Middle frontal gyrus (tissue), 1 donor: ENCODE results near the gene FBXL19.

Experiments used
- DNase-seq: peaks from one replicate; pipeline ENCODE4 v3.0.0-alpha.2; 2015; ENCODE audit warnings: low spot score; ENCODE audit errors: extremely low spot score

Gene FBXL19

DNA sequence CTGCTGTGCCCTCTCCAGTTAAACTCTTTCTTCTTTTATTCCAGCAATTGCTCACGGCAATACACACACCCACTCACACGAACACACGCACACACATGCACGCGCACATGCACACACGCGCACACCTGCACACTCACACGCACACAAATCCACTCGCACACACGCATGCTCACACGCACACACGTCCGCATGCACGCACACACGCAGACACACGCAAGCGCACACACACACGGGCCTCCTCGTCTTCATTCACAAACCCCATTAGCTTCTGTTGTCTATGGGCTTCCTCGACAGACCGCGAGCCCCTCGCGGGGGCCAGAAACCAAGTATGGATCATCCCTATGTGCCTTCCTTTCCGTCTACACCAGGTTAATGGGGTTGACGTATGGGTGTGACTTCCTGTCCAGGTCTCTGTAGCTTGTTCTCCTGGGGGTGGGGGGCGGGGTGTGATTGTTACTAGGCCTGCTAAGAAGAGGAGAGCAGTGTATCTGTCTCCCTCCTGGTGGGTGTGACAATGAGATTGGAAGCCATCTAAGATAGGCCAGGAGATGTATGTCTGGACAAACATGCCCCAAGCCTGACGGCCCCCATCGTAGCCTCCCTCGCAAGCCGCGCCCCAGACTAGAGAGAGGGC, 27.6 kb upstream of the FBXL19 start:
- no peak for DNase-seq

- DNase-seq = no peak
Observed at GRCh38 chr16:30896261-30896888, 27.0 kb upstream of the FBXL19 start, which contains the start of gene CTF1. TSS of gene CTF1 (plus strand) at chr16:30896614. CDS start at chr16:30896644, 30 bp downstream.

DNA sequence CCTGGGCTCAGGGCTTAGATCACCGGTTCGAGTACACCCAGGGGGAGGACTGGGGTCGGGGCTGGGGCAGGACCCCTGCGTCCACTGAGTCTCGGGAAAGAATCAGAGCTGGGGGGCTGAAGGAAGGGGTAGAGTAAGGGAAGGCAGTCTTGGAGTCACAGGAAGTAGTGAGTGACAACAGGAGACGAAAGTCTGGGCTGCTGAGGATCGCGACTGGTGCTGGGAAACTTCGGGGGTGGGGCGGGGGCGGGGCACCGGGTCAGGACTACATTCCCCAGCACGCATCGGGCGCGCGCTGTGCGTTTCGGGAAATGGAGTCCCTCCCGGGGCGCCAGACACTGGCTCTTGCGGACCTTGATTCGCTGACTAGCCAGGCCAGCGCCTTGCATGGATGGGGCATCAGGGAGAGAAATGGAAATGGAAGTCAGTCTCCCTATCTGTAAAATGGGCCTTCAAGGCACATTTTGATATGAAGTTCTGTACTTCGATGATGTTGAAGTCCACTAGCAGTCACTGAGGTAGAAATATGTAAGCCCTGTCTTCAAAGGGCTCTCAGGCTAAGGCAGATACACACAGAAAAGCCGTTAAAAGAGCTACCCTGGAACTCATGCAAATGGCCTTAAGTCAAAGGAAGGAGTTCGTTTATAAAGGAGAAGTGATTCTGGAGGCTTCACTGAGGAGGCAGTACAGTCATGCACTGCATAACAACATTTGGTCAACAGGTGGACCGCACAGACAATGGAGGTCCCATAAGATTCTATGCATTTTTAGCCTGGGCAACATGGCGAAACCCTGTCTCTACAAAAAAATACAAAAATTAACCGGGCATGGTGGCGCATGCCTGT, 26.3 kb upstream of the FBXL19 start:
- peak; percentile 85 for DNase-seq

GRCh38 chr16:30899794-30900193, 23.6 kb upstream of the FBXL19 start:
- DNase-seq = no peak

DNA sequence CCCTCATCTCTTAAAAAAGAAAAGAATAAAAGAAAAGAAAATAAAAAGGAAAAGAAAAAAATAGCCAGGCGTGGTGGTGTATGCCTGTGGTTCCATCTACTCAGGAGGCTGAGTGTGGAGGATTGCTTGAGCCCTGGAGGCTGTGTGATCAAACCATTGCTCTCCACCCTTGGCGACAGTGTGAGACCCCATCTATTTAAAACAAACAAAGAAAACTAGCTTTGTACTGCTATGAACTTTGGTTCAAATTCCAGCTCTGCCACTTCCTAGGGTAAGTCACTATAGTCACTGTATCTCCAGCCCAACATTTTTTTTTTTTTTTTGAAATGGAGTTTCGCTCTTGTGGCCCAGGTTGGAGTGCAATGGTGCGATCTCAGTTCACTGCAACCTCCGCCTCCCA, 22.8 kb upstream of the FBXL19 start:
- no peak for DNase-seq

GRCh38 chr16:30901201-30902028, 22.0 kb upstream of the FBXL19 start:
- no peak for DNase-seq

GRCh38 chr16:30902029-30902972, 21.1 kb upstream of the FBXL19 start:
- DNase-seq = no peak

GRCh38 chr16:30903002-30903401, 20.4 kb upstream of the FBXL19 start:
- no peak for DNase-seq

DNA sequence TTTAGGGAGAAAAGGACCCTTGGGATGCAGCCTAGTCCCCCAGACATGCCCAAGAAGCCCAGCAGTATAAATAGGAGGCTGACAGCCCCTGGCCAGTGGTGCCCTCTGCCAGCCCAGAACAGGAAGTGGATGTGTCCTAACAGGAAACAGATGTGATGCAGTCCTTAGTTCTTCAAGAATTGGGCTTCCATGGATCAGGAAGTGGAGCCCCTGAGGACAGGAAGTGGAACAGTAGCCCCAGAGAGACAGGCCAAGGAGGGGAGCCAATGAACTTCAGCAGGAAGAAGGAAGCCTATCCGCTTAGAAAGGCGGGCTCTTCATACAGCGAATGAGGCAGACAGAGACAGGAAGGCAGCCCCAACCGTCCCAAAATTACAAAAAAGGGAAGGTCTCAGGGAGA, 19.8 kb upstream of the FBXL19 start:
- DNase-seq = no peak

DNA sequence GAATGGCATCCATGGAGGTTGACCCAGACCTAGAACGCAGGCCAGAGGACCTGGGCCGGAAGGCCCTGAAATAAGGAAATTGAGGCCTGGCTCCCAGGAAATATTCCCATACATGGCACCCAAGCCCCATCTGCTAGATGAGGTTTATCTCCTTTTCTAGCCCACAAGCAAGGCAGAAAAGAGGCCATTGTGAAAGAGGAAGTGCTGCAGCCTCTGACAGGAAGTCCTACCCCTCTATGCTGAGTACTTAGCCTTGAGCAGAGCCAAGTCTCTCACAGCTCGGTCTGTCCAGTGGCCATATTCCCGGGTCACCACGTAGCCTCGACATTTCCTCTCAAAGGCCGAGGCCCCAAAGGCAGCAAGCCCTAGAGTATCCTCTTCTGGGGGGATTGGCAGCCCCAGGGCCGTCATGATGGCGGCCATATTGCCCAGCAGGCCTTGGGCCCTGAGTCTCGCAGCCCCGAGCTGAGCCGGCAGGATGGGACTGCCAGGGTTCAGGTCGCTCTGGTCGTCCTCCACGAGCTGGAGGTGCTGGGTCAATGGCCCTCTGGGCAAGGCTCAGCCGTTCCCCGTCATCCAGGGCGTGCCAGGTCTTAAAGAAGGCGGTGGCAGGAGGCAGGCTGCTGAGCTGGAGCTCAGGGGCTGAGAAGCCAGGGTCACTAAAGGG, 19.1 kb upstream of the FBXL19 start:
- DNase-seq = no peak

- DNase-seq = no peak
Observed at GRCh38 chr16:30907064-30907463, 16.3 kb upstream of the FBXL19 start.

DNA sequence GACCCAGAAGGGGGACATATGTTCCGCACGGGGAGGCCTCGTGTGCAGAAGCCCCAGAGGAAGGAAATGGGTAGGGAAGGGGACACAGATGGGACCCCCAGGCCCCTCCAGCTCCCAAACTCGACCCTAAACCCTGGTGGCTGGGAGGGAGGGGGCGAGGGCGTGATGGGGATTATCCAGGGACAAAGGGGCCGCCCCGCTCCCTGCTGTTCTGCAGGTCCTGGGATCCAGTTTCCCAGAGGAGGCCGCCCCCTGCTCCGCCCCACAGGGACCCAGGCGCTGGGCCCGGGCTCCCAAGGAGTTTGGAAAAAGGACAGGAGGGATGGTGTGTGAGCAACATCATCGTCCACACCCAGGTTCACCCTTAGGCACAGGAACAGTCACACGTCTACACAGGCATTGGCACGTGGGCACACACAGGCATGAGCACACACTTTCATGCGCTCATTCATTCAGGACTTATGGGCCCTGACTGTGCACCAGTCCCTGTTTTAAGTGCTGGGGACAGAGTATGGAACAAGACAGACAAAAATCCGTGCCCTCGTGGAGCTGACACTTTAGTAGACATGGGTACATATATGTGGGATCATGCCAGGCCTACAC, 12.8 kb upstream of the FBXL19 start:
- DNase-seq = no peak

DNA sequence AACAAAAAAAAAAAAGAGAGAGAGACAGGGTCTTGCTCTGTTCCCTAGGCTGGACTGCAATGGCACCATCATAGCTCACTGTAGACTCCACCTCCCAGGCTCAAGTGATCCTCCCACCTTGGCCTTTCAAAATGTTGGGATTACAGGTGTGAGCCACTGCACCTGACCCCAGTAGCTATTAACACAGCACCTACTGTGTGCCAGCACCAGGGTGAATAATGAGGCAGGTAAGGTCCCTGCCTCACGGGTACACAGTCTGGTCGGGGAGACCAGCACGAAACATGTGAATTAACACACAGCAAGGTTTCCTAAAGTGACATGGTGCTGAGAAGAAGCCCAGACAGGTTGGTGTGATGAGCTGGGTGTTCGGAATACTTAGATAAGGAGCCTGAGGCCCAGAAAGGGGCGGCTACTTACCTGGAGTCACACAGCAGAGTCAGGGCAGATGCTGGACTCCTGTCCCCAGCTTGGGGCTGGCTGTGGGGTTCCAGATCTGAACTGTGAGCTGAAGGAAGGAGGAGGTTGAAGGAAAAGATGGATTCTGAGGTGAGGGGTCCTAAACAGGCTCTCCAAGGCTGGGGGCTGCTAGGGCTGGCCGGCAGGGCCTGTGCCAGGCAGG, 10.5 kb upstream of the FBXL19 start:
- no peak for DNase-seq

- DNase-seq = no peak
Observed at GRCh38 chr16:30914830-30915229, 8.5 kb upstream of the FBXL19 start.

DNA sequence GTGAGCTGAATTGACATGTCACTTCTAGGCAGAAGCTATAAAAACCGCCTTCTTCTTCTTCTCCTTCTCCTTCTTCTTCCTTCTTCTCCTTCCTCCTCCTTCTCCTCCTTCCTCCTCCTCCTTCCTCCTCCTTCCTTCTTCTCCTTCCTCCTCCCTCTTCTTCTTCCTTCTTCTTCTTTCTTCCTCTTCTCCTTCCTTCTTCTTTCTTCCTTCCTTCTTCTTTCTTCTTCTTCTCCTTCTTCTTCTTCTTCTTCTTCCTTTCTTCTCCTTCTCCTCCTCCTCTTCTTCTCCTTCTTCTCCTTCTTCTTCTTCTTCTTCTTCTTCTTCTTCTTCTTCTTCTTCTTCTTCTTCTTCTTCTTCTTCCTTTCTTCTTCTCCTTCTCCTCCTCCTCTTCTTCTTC, 4.8 kb upstream of the FBXL19 start:
- no peak for DNase-seq

DNA sequence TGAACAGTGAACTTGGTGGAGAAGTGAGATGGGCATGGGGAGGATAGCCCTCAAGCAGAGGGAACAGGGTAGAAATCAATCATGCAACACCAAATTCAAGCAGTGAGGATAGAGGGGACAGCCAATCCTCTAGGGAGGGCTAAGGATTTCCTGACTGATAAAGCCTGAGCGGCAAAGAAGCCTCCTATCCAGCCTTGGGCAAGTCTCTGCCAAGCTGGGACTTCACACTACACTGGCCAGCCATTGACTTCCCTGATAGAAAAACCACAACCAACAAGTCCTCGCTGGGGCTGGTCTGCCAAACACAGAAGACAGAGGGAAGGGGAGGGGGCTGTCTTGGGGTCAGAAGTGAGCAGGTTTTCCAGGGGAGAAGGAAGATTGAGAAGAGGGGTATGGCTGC, 2.5 kb upstream of the FBXL19 start:
- no peak for DNase-seq

GRCh38 chr16:30921459-30921747, 2.0 kb upstream of the FBXL19 start:
- DNase-seq = no peak

- peak; percentile 64 for DNase-seq
Observed at GRCh38 chr16:30921748-30922419, 1.5 kb upstream of the FBXL19 start.
